H1 (cell line): ENCODE results near the gene ZNFX1. TPM values are rescaled to one million over a fixed set of nuclear protein-coding genes. Genes with fewer than 3 reads are reported as not detected.
"Not testable (repeated sequence)": the region's sequence is repeated elsewhere in the genome, so short reads cannot be mapped to it uniquely, and the experiment has no call there.

Experiments used
- CTCF ChIA-PET: fragments of 300-600 bp; sonication (Branson Sonifier 250); formaldehyde crosslinking; loops from one replicate; lab custom pipeline; 2021; ENCODE audit not compliant: partially characterized antibody; lab: Charles Lee
- POLR2A ChIA-PET: fragments of 300-600 bp; sonication (Branson Sonifier 250); formaldehyde crosslinking; loops from one replicate; lab custom pipeline; 2021; ENCODE audit warnings: inconsistent platforms; ENCODE audit not compliant: partially characterized antibody; lab: Charles Lee
- DNase-seq, 2 experiments: peaks; one replicate each; pipeline versions ENCODE4 v3.0.0 to v3.0.0-alpha.2; 2010 to 2022; ENCODE audit warnings: low spot score in 2 of 2, low read depth in 1 of 2, mixed read lengths in 1 of 2
- FAIRE-seq: peaks from 2 replicates; lab custom pipeline; 2011; peaks lifted over from hg19 to GRCh38; lab: Jason Lieb, UNC
- H2AFZ ChIP-seq: 2 replicates; pipeline ENCODE4 v1.8.1; 2012; ENCODE audit warnings: low read length, inconsistent platforms
- H2AK5ac ChIP-seq: 2 replicates; pipeline ENCODE4 v1.6.1; 2013; ENCODE audit warnings: low read depth, low read length
- H2BK120ac ChIP-seq: replicated peaks from 2 replicates; pipeline ENCODE3; 2013; ENCODE audit warnings: low read depth, low read length, inconsistent platforms
- H2BK12ac ChIP-seq: 2 replicates; pipeline ENCODE4 v1.6.1; 2013; ENCODE audit warnings: low read depth, low read length
- H2BK15ac ChIP-seq: 2 replicates; pipeline ENCODE4 v1.6.1; 2013; ENCODE audit warnings: low read length
- H2BK20ac ChIP-seq: 2 replicates; pipeline ENCODE4 v1.6.1; 2013; ENCODE audit warnings: low read length
- H2BK5ac ChIP-seq: 2 replicates; pipeline ENCODE4 v1.6.1; 2013; ENCODE audit warnings: low read depth, low read length
- H3K14ac ChIP-seq: 2 replicates; pipeline ENCODE4 v1.6.1; 2013; ENCODE audit warnings: inconsistent platforms; ENCODE audit not compliant: insufficient read length
- H3K18ac ChIP-seq: 2 replicates; pipeline ENCODE4 v1.6.1; 2013; ENCODE audit warnings: low read length; ENCODE audit errors: extremely low read depth
- H3K23ac ChIP-seq: 2 replicates; pipeline ENCODE4 v1.6.1; 2013; ENCODE audit warnings: inconsistent platforms; ENCODE audit not compliant: insufficient read length
- H3K23me2 ChIP-seq: 2 replicates; pipeline ENCODE4 v1.6.1; 2013; ENCODE audit warnings: low read depth, low read length
- H3K27ac ChIP-seq: 2 replicates; pipeline ENCODE4 v1.6.1; 2011; ENCODE audit warnings: low read depth, low read length, inconsistent platforms
- H3K27me3 ChIP-seq, 4 experiments: replicated peaks in 1 of 4; 1 replicate in 1 of 4; 2 replicates in 3 of 4; pipeline versions ENCODE4 v1.6.1 to v1.8.1; 2011 to 2013; ENCODE audit warnings: low read length in 3 of 4, mild to moderate bottlenecking in 3 of 4, inconsistent platforms in 2 of 4, mixed read lengths in 2 of 4, moderate library complexity in 1 of 4; ENCODE audit not compliant: control insufficient read depth in 3 of 4, insufficient read depth in 3 of 4; ENCODE audit errors: extremely low read depth in 1 of 4
- H3K36me3 ChIP-seq, 4 experiments: 2 replicates each; pipeline versions ENCODE4 v1.6.1 to v1.8.1; 2011 to 2013; ENCODE audit warnings: mild to moderate bottlenecking in 4 of 4, low read length in 3 of 4, moderate library complexity in 2 of 4, control low read depth in 1 of 4, inconsistent platforms in 1 of 4; ENCODE audit not compliant: insufficient read depth in 4 of 4, control insufficient read depth in 2 of 4
- H3K4ac ChIP-seq: replicated peaks from 2 replicates; pipeline ENCODE3; 2013; ENCODE audit warnings: low read length, low read depth, mixed read lengths, inconsistent platforms; ENCODE audit not compliant: insufficient read length
- H3K4me1 ChIP-seq, 4 experiments: replicated peaks in 1 of 4; 1 replicate in 1 of 4; 2 replicates in 3 of 4; pipeline versions ENCODE4 v1.6.1 to v1.8.1; 2011 to 2013; ENCODE audit warnings: low read length in 3 of 4, inconsistent platforms in 2 of 4, mixed read lengths in 1 of 4; ENCODE audit not compliant: insufficient read depth in 4 of 4, control insufficient read depth in 3 of 4
- H3K4me2 ChIP-seq, 2 experiments: 2 replicates each; pipeline versions ENCODE4 v1.6.1 to v1.8.1; 2011 to 2013; ENCODE audit warnings: low read depth in 2 of 2, low read length in 2 of 2, control low read depth in 1 of 2, inconsistent platforms in 1 of 2, mild to moderate bottlenecking in 1 of 2; ENCODE audit not compliant: insufficient read depth in 1 of 2
- H3K4me3 ChIP-seq, 4 experiments: fragments of 200-600, 300-600 bp in 1 of 4; sonication (generic), shearing (Covaris generic), sonication (Bioruptor Twin) in 1 of 4; 2 replicates each; pipeline versions ENCODE4 v1.5.1 to v1.8.1; 2011 to 2016; ENCODE audit warnings: low read length in 4 of 4, low read depth in 3 of 4, control low read depth in 2 of 4, inconsistent platforms in 2 of 4, mild to moderate bottlenecking in 2 of 4, mixed read lengths in 1 of 4, moderate library complexity in 1 of 4; ENCODE audit not compliant: insufficient read depth in 2 of 4; ENCODE audit errors: extremely low read depth in 1 of 4
- H3K56ac ChIP-seq: replicated peaks from 2 replicates; pipeline ENCODE3; 2013; ENCODE audit warnings: low read depth, mild to moderate bottlenecking, mixed read lengths, low read length, inconsistent platforms; ENCODE audit not compliant: insufficient read length
- H3K79me1 ChIP-seq: 2 replicates; pipeline ENCODE4 v1.6.1; 2013; ENCODE audit warnings: low read depth, low read length, control low read depth
- H3K79me2 ChIP-seq, 2 experiments: 2 replicates each; pipeline versions ENCODE4 v1.6.1 to v1.8.1; 2012 to 2013; ENCODE audit warnings: low read length in 2 of 2, mild to moderate bottlenecking in 2 of 2, inconsistent platforms in 1 of 2; ENCODE audit not compliant: insufficient read depth in 2 of 2, control insufficient read depth in 1 of 2
- H3K9ac ChIP-seq, 4 experiments: replicated peaks in 1 of 4; 1 replicate in 1 of 4; 2 replicates in 3 of 4; pipeline versions ENCODE4 v1.6.1 to v1.8.1; 2011 to 2013; ENCODE audit warnings: low read depth in 3 of 4, low read length in 3 of 4, control low read depth in 2 of 4, mild to moderate bottlenecking in 2 of 4, moderate library complexity in 2 of 4, inconsistent platforms in 1 of 4; ENCODE audit errors: extremely low read depth in 1 of 4
- H3K9me3 ChIP-seq, 2 experiments: 2 replicates each; pipeline versions ENCODE4 v1.6.1 to v1.8.1; 2012 to 2013; ENCODE audit warnings: mild to moderate bottlenecking in 2 of 2, moderate library complexity in 2 of 2, control low read depth in 1 of 2, inconsistent platforms in 1 of 2, low read depth in 1 of 2, low read length in 1 of 2, mixed read lengths in 1 of 2; ENCODE audit not compliant: insufficient read depth in 2 of 2
- H4K20me1 ChIP-seq, 2 experiments: replicated peaks in 1 of 2; 2 replicates each; pipeline versions ENCODE3 to v1.8.1; 2011 to 2013; ENCODE audit warnings: inconsistent platforms in 2 of 2, low read length in 2 of 2, mild to moderate bottlenecking in 1 of 2; ENCODE audit not compliant: insufficient read depth in 2 of 2, control insufficient read depth in 1 of 2
- H4K5ac ChIP-seq: 2 replicates; pipeline ENCODE4 v1.6.1; 2013; ENCODE audit warnings: low read length, low read depth, mixed read lengths, inconsistent platforms; ENCODE audit not compliant: insufficient read length
- H4K8ac ChIP-seq: 2 replicates; pipeline ENCODE4 v1.8.0; 2013; ENCODE audit warnings: mild to moderate bottlenecking, moderate library complexity, low read length, inconsistent platforms; ENCODE audit not compliant: insufficient read depth; ENCODE audit errors: extremely low read depth
- H4K91ac ChIP-seq: replicated peaks from 2 replicates; pipeline ENCODE3; 2013; ENCODE audit warnings: low read length, mixed read lengths, inconsistent platforms; ENCODE audit not compliant: insufficient read length
- RNF2 ChIP-seq: fragments of 200-900, 300-1000 bp; sonication (generic); IDR thresholded peaks from 2 replicates; pipeline ENCODE4 v1.7.1; 2016; ENCODE audit warnings: borderline replicate concordance, low read depth, mild to moderate bottlenecking, antibody characterized with exemption, low read length; ENCODE audit not compliant: poor library complexity, severe bottlenecking; ENCODE audit errors: missing control alignments
- WGBS, 2 experiments: shearing (Covaris generic) in 1 of 2; methylation state at CpG; one replicate each; pipeline versions ENCODE4 v1.1.6 to v1.1.7; 2013 to 2015; ENCODE audit warnings: low lambda C conversion rate in 2 of 2, mixed read lengths in 2 of 2, inconsistent platforms in 1 of 2, low coverage in 1 of 2, missing lambda C conversion rate in 1 of 2; ENCODE audit not compliant: insufficient replicate concordance in 2 of 2, insufficient coverage in 1 of 2, insufficient read length in 1 of 2; ENCODE audit errors: extremely low coverage in 1 of 2, missing lambda C conversion rate in 1 of 2; 5-methylcytosine and 5-hydroxymethylcytosine counted together
- polyA plus RNA-seq, 7 experiments: library from polyadenylated mRNA; depleted of rRNA in 3 of 7; stranded (reverse) in 5 of 7; unstranded in 2 of 7; fragments of >200 nt in 5 of 7; fragments of 200-250 nt in 2 of 7; gene quantifications; 1 replicate in 5 of 7; 2 replicates in 1 of 7; 4 replicates in 1 of 7; pipeline versions ENCODE4 v1.2.1 to v1.2.3, GENCODE V29; 2011 to 2013; ENCODE audit warnings: missing spikeins in 2 of 7, mixed read lengths in 2 of 7
- total RNA-seq: library from RNA; stranded (reverse); fragmentation: NEBNext Ultra II Directional; extraction: Animal tissue kit (Norgen Biotek cat#: 25700); gene quantifications from 2 replicates; pipeline ENCODE4 v1.2.1, GENCODE V29; 2021

Gene ZNFX1
- total and polyA plus RNA-seq, 2 of the 8 experiments (the other 6 are each of a cell fraction or from before 2014, with no cell fraction given): 3.1 to 11.3 TPM

DNA sequence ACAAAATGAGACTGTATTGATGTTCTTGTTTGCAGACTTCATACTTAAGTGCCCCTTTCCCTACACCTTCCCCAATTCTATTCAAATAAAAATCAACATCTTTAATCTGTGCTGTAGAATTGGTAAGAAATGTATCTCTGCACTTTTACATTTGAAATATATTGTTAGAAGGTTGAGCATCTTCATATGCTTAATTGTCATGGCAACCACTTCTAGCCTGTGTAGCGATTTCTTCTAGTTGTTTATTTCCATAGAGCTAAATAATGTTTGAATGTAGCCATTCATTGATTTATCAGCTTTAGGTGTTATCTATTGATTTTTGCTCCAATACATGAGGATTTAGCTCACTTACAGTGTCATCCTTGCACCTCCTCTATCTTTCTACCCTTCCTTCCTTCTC, 37.7 kb upstream of the ZNFX1 start (continued):
- no peak for TF ChIP-seq RNF2

DNA sequence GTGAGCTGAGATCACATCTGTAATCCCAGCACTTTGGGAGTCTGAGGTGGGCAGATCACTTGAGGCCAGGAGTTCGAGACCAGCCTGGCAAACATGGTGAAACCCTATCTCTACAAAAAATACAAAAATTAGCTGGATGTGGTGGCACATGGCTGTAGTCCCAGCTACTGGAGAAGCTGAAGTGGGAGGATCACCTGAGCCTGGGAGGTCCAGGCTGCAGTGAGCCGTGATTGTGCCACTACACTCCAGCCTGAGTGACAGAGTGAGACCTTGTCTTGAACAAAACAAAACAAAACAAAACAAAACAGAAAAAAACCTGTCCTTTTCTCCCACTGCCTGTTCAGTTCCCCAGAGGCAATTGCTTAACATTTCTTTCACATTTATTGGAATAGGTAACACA, 36.2 kb upstream of the ZNFX1 start:
- Histone ChIP-seq H3K56ac (peak overlapping the region; percentile 43), H3K27me3 (peaks cover 9 to 26% (median 20%) of the 10 kb centered on the region in 4 experiments)
- FAIRE-seq, DNase-seq, H2AFZ ChIP-seq, H3K18ac ChIP-seq, H4K91ac ChIP-seq, H3K4me2 ChIP-seq, H4K20me1 ChIP-seq, H2AK5ac ChIP-seq, H3K79me1 ChIP-seq, H2BK20ac ChIP-seq, H3K4me1 ChIP-seq, H3K23me2 ChIP-seq, H3K23ac ChIP-seq, H3K79me2 ChIP-seq, H3K14ac ChIP-seq, H4K5ac ChIP-seq, H3K4ac ChIP-seq, H2BK120ac ChIP-seq, H3K9me3 ChIP-seq, H4K8ac ChIP-seq, H3K36me3 ChIP-seq, H2BK5ac ChIP-seq, H3K27ac ChIP-seq, H2BK15ac ChIP-seq, H2BK12ac ChIP-seq, H3K4me3 ChIP-seq, H3K9ac ChIP-seq: not testable (repeated sequence)
- WGBS, 2 experiments: 97% methylated on average over 2 of the region's 2 CpGs; no CpG with 5 or more reads in 1 of the 2 experiments
- ChIA-PET CTCF (interaction anchor here (0.6 to 2.0 kb wide), 5 partner anchors 10 to 228 kb away, joined by 3 to 9 read pairs (median 5); no protein-coding TSS in a partner anchor), POLR2A (interaction anchor here (1.2 to 41.0 kb wide), 2 partner anchors 11 to 30 kb away, joined by 3 to 1132 read pairs; partner anchors contain the start of gene ZNFX1)
